Chondrocyte (in vitro differentiated cells): ENCODE results near the gene LHX3. TPM values are rescaled to one million over a fixed set of nuclear protein-coding genes. Genes with fewer than 3 reads are reported as not detected.

ENCODE experiments used
- DNase-seq: peaks from one replicate; pipeline ENCODE4 v3.0.0; 2021; ENCODE audit warnings: mixed read lengths, low spot score
- H3K27ac Mint-ChIP-seq: one replicate; pipeline ENCODE4 v1.8.0; 2021; ENCODE audit warnings: mild to moderate bottlenecking, moderate library complexity, mixed read lengths; ENCODE audit not compliant: unreplicated experiment
- H3K27me3 Mint-ChIP-seq: 2 replicates; pipeline ENCODE4 v1.8.0; 2021; ENCODE audit warnings: low read depth, mixed read lengths
- H3K36me3 Mint-ChIP-seq: 2 replicates; pipeline ENCODE4 v1.8.0; 2021; ENCODE audit warnings: low read depth, mixed read lengths
- H3K4me1 Mint-ChIP-seq: 2 replicates; pipeline ENCODE4 v1.8.0; 2021; ENCODE audit warnings: low read depth, mild to moderate bottlenecking, mixed read lengths
- H3K4me3 Mint-ChIP-seq: one replicate; pipeline ENCODE4 v1.8.0; 2021; ENCODE audit warnings: mild to moderate bottlenecking, moderate library complexity, mixed read lengths; ENCODE audit not compliant: unreplicated experiment
- H3K9me3 Mint-ChIP-seq: 2 replicates; pipeline ENCODE4 v1.8.0; 2021; ENCODE audit warnings: low read depth, mixed read lengths
- CTCF ChIP-seq: fragments of 200-600 bp; sonication (generic); IDR thresholded peaks from 2 replicates; pipeline ENCODE4 v1.5.0; 2021; ENCODE audit warnings: antibody characterized with exemption, mild to moderate bottlenecking, moderate library complexity
- total RNA-seq: library from RNA; stranded (reverse); gene quantifications from 3 replicates; pipeline ENCODE4 v1.2.1, GENCODE V29; 2021

Gene LHX3
- total RNA-seq, 1 donor from 2014 or later, result not detected

- Mint-ChIP-seq H3K36me3 (peaks cover 15% of the 10 kb centered on the region), H3K9me3 (no peaks in the 10 kb centered on the region), H3K4me3 (no peak overlapping the region), H3K27ac (no peak overlapping the region), H3K4me1 (no peaks in the 10 kb centered on the region), H3K27me3 (peaks cover 2% of the 10 kb centered on the region)
- no peak for TF ChIP-seq CTCF
- DNase-seq, result no peak
Measured at GRCh38 chr9:136209786-136210185, 4.9 kb upstream of the LHX3 start.

- peaks cover 12% of the 10 kb centered on the region for H3K36me3 Mint-ChIP-seq
- no peak overlapping the region for H3K4me3 Mint-ChIP-seq
- H3K9me3 Mint-ChIP-seq, result no peaks in the 10 kb centered on the region
- no peak overlapping the region for H3K27ac Mint-ChIP-seq
- no peaks in the 10 kb centered on the region for H3K4me1 Mint-ChIP-seq
- TF ChIP-seq CTCF, result no peak
- no peak for DNase-seq
- H3K27me3 Mint-ChIP-seq, result peaks cover 3% of the 10 kb centered on the region
Measured at GRCh38 chr9:136209232-136209631, 4.3 kb upstream of the LHX3 start.

- no peak for DNase-seq
- no peaks in the 10 kb centered on the region for H3K9me3 Mint-ChIP-seq
- H3K36me3 Mint-ChIP-seq, result peaks cover 9% of the 10 kb centered on the region
- H3K27ac Mint-ChIP-seq, result no peak overlapping the region
- no peak overlapping the region for H3K4me3 Mint-ChIP-seq
- no peak for TF ChIP-seq CTCF
- H3K27me3 Mint-ChIP-seq, result peaks cover 7% of the 10 kb centered on the region
- no peaks in the 10 kb centered on the region for H3K4me1 Mint-ChIP-seq
Measured at GRCh38 chr9:136208675-136209074, 3.7 kb upstream of the LHX3 start.

- Mint-ChIP-seq H3K4me1 (no peaks in the 10 kb centered on the region), H3K27ac (no peak overlapping the region), H3K9me3 (no peaks in the 10 kb centered on the region), H3K4me3 (no peak overlapping the region), H3K36me3 (peaks cover 5% of the 10 kb centered on the region), H3K27me3 (peaks cover 12% of the 10 kb centered on the region)
- DNase-seq, result no peak
- TF ChIP-seq CTCF, result no peak
Measured at GRCh38 chr9:136207616-136208015, 2.7 kb upstream of the LHX3 start.

GRCh38 chr9:136206602-136207275 is 1.8 kb upstream of the LHX3 start:
- H3K4me3 Mint-ChIP-seq, result no peak overlapping the region
- H3K27ac Mint-ChIP-seq, result no peak overlapping the region
- DNase-seq, result no peak
- H3K27me3 Mint-ChIP-seq, result peaks cover 13% of the 10 kb centered on the region
- no peak for TF ChIP-seq CTCF
- peaks cover 5% of the 10 kb centered on the region for H3K36me3 Mint-ChIP-seq
- H3K4me1 Mint-ChIP-seq, result no peaks in the 10 kb centered on the region
- H3K9me3 Mint-ChIP-seq, result no peaks in the 10 kb centered on the region
